ENCODE results near the gene WNT10A. TPM values are rescaled to one million over a fixed set of nuclear protein-coding genes. Genes with fewer than 3 reads are reported as not detected.
A peak's percentile ranks its signal among the peaks of the same experiment; 100 is the strongest.

WNT10A gene
- total RNA-seq, 2 experiments from 2014 or later = 0.10 TPM

DNA sequence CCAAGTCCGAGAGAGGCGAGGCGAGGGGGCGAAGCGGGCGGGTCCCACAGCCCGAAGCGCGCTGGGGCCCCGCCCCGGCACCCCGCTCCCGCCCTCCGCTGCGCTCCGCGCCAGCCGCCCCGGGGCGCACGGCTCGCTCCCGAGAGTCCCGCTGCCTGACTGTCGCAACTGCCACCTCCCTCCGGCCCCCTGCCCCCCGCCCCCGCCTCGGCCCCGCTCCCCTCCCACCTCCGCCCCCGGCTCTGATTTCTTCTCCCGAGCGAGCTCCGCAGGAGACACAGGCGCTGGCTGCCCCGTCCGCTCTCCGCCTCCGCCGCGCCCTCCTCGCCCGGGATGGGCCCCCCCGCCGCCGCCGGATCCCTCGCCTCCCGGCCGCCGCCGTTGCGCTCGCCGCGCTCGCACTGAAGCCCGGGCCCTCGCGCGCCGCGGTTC lies 21.1 kb upstream of the WNT10A start, which contains the start of gene WNT6:
TSS of gene WNT6 (plus strand) at position 250 of the 432 bp plus-strand sequence. CDS start 233 bp downstream, outside the sequence.
- Mint-ChIP-seq H3K27ac (no peak within 1 kb of the TSS), H3K27me3 (peaks cover 85% of the 10 kb centered on the region), H3K36me3 (ENCODE audit: low read depth) (peaks cover 3% of the 10 kb centered on the region), H3K9me3 (no peaks in the 10 kb centered on the region), H3K4me3 (peak within 1 kb of the TSS; percentile 32), H3K4me1 (peaks cover 12% of the 10 kb centered on the region)
- no peak for DNase-seq
- ChIA-PET POLR2A (no interaction called here), CTCF (interaction anchor here (1.2 to 3.1 kb wide), 3 partner anchors 11 to 38 kb away, joined by 3 to 21 read pairs (median 12); no protein-coding TSS in a partner anchor)

DNA sequence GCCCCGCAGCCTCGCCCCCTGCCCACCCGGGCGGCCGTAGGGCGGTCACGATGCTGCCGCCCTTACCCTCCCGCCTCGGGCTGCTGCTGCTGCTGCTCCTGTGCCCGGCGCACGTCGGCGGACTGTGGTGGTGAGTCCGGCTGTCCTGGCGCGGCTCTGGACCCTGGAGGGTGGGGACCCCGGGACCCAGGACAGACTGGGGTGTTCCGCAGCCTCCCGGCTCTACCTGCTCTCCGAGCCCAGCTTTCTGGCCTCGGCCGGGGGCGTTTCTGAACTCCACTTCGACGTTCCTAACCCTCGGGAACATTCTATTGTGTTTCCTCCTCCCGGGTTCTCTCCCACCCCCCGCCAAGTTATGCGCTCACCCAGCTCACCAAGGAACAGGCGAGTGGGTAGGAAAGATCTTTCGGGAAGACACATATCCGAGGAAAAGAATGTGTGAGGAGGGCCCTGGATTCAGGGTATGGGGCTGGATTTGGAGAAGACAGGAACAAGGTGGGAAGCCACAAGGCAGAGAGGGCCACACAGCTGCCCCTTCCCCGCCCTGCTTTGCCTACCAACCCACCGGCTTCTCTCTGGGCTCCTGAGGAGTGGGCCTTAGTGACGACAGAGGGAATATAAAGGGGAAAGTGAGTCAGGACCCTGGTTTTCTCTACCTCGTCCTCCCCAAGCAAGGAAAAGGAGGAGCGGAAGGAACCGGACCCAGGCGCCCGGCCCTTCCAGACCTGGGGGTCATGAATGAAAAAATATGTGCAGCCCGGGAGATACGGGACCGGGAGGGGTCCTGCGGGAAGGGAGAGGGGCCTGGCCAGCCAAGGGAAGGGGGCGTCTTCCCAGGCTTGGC lies 20.4 kb upstream of the WNT10A start:
- peaks cover 79% of the 10 kb centered on the region for H3K27me3 Mint-ChIP-seq
- peak overlapping the region; percentile 32 for H3K4me3 Mint-ChIP-seq
- POLR2A ChIA-PET = no interaction called here

DNA sequence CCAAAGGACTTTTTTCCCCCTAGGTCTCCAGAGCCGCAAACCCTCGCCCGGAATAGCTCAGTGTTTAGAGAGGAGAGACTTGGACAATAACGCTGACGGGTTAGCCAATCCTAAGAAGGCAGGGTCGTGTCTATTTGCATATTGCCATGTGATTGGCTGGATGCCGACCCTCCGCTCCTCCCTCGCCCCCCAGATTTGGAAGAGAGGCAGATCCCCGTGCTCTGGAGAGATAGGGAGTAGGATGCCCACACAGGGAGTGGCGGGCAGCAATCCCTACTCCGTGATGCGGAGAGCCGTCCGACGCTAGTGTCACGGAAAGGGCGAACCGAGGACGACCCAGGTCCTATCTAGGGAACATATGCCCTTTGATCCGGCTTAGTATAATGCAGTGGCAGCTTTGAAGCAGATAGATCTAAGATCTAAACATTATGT lies 19.7 kb upstream of the WNT10A start:
- Mint-ChIP-seq H3K27me3 (peaks cover 72% of the 10 kb centered on the region), H3K9me3 (no peaks in the 10 kb centered on the region), H3K4me1 (peaks cover 12% of the 10 kb centered on the region), H3K4me3 (no peak overlapping the region), H3K36me3 (ENCODE audit: low read depth) (peaks cover 2% of the 10 kb centered on the region), H3K27ac (no peak overlapping the region)
- ChIA-PET CTCF (interaction anchor here (1.0 to 1.2 kb wide), 3 partner anchors 15 to 119 kb away, joined by 3 read pairs; no protein-coding TSS in a partner anchor), POLR2A (no interaction called here)
- no peak for DNase-seq

More for the DNA sequence above, 20.4 kb upstream of the WNT10A start:
- Mint-ChIP-seq H3K4me1 (peaks cover 12% of the 10 kb centered on the region), H3K27ac (no peak overlapping the region), H3K9me3 (no peaks in the 10 kb centered on the region), H3K36me3 (ENCODE audit: low read depth) (peaks cover 3% of the 10 kb centered on the region)
- CTCF ChIA-PET = interaction anchor here (1.0 to 3.1 kb wide), 5 partner anchors 12 to 120 kb away, joined by 3 to 21 read pairs (median 3); no protein-coding TSS in a partner anchor
- no peak for DNase-seq

DNA sequence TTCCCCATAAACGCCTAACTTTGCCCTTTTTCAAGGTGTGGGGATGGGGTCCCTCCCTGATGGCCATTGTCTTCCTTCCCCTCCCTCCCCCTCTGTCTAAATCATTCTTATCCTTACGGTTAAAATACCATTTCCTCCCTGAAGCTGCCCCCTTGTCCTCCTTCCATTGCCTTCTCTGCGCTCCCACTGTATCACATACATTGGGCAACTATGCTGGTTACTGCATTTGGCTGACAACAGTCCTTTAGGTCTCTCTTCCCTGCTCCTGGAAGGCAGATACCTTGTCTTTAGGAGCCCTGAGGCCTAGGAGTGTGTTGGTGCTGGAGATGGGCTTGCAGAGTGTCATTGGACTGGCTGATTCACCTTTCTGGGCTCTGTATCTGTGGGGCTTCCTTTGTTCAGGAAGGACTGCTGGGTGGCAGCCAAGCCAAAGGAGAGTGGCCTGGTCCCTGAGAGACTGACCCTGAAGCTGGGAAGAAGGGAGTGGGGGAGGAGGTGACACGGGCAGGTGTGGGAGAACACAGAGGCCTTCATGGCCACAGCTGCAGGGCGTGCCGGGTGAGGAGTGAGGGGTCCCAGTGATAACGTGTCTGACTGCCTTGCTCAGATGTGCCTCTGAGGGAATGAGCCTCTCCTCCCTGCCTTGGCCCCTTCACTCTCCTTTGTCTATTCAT lies 18.9 kb upstream of the WNT10A start:
- H3K27me3 Mint-ChIP-seq = peaks cover 71% of the 10 kb centered on the region
- ChIA-PET POLR2A (no interaction called here), CTCF (interaction anchor here (3.3 kb wide), 1 partner anchor 15 kb away, joined by 11 read pairs; no protein-coding TSS in a partner anchor)
- H3K4me3 Mint-ChIP-seq = no peak overlapping the region
- no peaks in the 10 kb centered on the region for H3K9me3 Mint-ChIP-seq
- H3K36me3 Mint-ChIP-seq (ENCODE audit: low read depth) = no peaks in the 10 kb centered on the region
- DNase-seq = no peak
- H3K4me1 Mint-ChIP-seq = peaks cover 12% of the 10 kb centered on the region
- H3K27ac Mint-ChIP-seq = no peak overlapping the region

DNA sequence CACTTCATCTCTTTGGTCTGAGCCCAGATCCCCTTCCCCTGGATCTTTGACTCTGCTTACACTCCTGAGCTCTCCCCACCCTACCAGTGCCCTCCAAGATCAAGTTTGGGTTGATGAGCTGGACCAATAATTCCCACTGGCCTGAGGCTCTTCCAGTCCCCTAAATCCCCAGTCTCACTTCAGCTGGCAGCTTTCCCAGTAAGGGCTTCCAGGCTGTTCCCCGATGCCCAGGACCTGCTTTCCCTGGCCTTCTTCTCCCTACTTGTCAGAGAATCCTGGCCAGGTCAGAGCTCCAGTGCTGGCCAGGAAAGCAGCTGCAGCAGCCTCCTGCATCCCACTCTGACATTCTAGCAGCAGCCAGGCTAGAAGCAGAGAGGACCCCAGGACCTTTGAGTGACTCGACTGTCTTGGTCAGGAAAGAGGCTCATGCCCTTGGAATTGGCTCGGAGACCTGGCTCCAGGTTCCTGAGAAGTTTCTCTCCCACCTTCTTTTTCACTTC lies 17.6 kb upstream of the WNT10A start:
- peaks cover 12% of the 10 kb centered on the region for H3K4me1 Mint-ChIP-seq
- H3K27me3 Mint-ChIP-seq = peaks cover 65% of the 10 kb centered on the region
- no peak overlapping the region for H3K27ac Mint-ChIP-seq
- no peaks in the 10 kb centered on the region for H3K36me3 Mint-ChIP-seq (ENCODE audit: low read depth)
- H3K4me3 Mint-ChIP-seq = no peak overlapping the region
- POLR2A ChIA-PET = no interaction called here
- CTCF ChIA-PET = interaction anchor here (0.8 to 3.3 kb wide), 5 partner anchors 9 to 432 kb away, joined by 3 to 11 read pairs (median 5); no protein-coding TSS in a partner anchor
- no peak for DNase-seq
- no peaks in the 10 kb centered on the region for H3K9me3 Mint-ChIP-seq

DNA sequence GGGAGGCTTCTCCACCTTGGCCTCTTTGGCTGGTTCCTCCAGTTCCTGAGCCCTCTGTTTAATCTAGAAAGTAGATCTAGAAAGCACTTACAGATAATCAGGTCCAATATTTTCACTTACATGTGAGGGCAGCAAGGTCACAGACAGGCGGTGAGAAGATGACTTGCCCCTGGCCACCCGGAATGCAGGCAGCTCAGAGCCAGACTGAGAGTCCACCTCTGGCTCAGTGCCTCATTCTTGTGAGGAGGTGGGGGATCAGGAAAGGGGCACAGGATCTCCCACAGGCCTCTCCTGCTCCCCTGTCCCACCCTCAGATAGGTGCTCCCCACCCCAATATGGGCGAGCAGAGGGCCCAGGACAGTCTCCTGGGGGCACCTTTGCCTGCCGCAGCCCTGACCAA lies 15.3 kb upstream of the WNT10A start:
- Mint-ChIP-seq H3K9me3 (no peaks in the 10 kb centered on the region), H3K36me3 (ENCODE audit: low read depth) (no peaks in the 10 kb centered on the region), H3K4me1 (peaks cover 5% of the 10 kb centered on the region), H3K27me3 (peaks cover 68% of the 10 kb centered on the region), H3K4me3 (no peak overlapping the region), H3K27ac (no peak overlapping the region)
- no peak for DNase-seq
- ChIA-PET CTCF (interaction anchor here (1.1 kb wide), 1 partner anchor 15 kb away, joined by 3 read pairs; no protein-coding TSS in a partner anchor), POLR2A (no interaction called here)

DNA sequence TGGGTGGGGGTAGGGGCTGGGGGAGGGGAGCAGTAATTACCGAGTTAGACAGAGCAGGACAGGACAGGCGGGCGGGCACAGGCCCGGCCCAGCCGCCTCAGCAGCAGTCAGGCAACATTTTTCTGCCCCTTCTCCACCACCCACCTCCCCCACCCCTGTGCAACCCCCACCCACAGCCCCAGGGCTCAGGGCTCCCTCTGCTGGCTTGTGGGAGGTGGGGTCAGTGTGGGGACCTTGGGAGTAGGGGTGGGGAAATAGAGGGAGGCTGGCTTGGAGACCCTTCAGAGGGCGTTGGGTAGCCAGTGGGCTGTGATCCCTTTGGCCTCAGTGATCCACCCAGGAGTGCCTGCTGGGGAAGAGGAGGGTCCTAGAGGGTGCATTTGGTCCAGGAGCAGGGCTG lies 14.7 kb upstream of the WNT10A start:
- Mint-ChIP-seq H3K9me3 (no peaks in the 10 kb centered on the region), H3K4me3 (no peak overlapping the region), H3K27me3 (peaks cover 68% of the 10 kb centered on the region), H3K4me1 (peaks cover 3% of the 10 kb centered on the region), H3K36me3 (ENCODE audit: low read depth) (no peaks in the 10 kb centered on the region), H3K27ac (no peak overlapping the region)
- ChIA-PET POLR2A (no interaction called here), CTCF (interaction anchor here (1.0 kb wide), 1 partner anchor 32 kb away, joined by 3 read pairs; no protein-coding TSS in a partner anchor)
- DNase-seq = no peak

DNA sequence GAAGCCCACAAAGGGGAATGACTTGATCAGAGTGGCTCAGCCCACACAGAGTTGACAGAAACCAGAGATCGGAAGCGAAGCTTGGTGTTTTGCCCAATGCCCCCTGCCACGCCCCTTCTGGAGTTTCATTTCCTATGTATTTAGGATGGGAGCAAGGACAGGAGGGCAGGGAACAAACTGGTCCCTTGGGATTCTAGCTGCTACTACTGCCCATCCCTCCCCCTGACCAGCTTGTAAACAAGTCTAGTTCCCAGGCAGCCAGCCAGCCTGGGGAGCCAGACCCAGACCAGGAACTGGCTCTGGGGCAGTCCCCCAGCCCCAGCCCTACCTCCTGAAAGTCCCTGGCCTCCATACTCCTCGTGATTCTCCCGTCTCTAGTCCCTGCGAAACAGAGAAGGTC lies 12.8 kb upstream of the WNT10A start:
- CTCF ChIA-PET = interaction anchor here (0.9 to 27.4 kb wide), 4 partner anchors 9 to 127 kb away, joined by 3 to 669 read pairs (median 6); no protein-coding TSS in a partner anchor
- Mint-ChIP-seq H3K9me3 (no peaks in the 10 kb centered on the region), H3K4me3 (no peak overlapping the region), H3K36me3 (ENCODE audit: low read depth) (no peaks in the 10 kb centered on the region), H3K27me3 (peaks cover 68% of the 10 kb centered on the region), H3K27ac (no peak overlapping the region), H3K4me1 (peaks cover 7% of the 10 kb centered on the region)
- POLR2A ChIA-PET = no interaction called here
- no peak for DNase-seq

DNA sequence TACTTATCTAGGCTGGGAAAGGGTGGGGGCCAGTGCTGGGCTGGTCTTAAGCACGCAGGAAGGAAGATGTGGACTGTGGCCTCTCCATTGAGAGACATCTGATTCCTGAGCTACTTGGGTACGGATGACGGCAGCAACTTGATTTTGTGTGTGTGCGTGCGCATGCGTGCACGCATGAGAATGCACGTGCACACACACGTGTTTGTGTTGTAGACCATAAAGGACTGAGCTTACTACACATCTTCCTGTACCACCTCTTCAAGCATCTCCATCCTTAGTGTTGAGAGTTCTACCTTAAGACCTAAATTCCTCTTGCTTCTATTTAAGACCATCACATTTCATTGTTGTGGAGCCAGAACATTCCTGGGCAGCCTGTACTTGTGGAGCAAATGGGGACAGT lies 11.6 kb upstream of the WNT10A start:
- H3K4me1 Mint-ChIP-seq = peaks cover 11% of the 10 kb centered on the region
- H3K4me3 Mint-ChIP-seq = no peak overlapping the region
- no peak for DNase-seq
- H3K36me3 Mint-ChIP-seq (ENCODE audit: low read depth) = no peaks in the 10 kb centered on the region
- peaks cover 62% of the 10 kb centered on the region for H3K27me3 Mint-ChIP-seq
- ChIA-PET POLR2A (no interaction called here), CTCF (interaction anchor here (1.0 to 27.4 kb wide), 5 partner anchors 12 to 126 kb away, joined by 3 to 669 read pairs (median 6); partner anchors contain the start of gene WNT10A)
- H3K27ac Mint-ChIP-seq = no peak overlapping the region
- no peaks in the 10 kb centered on the region for H3K9me3 Mint-ChIP-seq

DNA sequence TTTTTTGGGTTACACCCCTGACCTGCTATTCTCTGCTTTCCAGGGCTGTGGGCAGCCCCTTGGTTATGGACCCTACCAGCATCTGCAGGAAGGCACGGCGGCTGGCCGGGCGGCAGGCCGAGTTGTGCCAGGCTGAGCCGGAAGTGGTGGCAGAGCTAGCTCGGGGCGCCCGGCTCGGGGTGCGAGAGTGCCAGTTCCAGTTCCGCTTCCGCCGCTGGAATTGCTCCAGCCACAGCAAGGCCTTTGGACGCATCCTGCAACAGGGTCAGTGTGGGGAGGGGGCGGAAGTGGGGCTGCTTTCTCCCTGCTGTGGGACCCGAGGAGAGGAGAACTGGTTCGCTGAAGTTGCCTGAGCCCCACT lies 9.7 kb upstream of the WNT10A start:
- ChIA-PET CTCF (interaction anchor here (0.6 to 27.4 kb wide), 2 partner anchors 28 to 298 kb away, joined by 3 to 669 read pairs; no protein-coding TSS in a partner anchor), POLR2A (no interaction called here)
- Mint-ChIP-seq H3K27ac (no peak overlapping the region), H3K4me3 (no peak overlapping the region), H3K9me3 (no peaks in the 10 kb centered on the region), H3K4me1 (peaks cover 11% of the 10 kb centered on the region), H3K36me3 (ENCODE audit: low read depth) (no peaks in the 10 kb centered on the region), H3K27me3 (peaks cover 76% of the 10 kb centered on the region)
- DNase-seq = no peak

DNA sequence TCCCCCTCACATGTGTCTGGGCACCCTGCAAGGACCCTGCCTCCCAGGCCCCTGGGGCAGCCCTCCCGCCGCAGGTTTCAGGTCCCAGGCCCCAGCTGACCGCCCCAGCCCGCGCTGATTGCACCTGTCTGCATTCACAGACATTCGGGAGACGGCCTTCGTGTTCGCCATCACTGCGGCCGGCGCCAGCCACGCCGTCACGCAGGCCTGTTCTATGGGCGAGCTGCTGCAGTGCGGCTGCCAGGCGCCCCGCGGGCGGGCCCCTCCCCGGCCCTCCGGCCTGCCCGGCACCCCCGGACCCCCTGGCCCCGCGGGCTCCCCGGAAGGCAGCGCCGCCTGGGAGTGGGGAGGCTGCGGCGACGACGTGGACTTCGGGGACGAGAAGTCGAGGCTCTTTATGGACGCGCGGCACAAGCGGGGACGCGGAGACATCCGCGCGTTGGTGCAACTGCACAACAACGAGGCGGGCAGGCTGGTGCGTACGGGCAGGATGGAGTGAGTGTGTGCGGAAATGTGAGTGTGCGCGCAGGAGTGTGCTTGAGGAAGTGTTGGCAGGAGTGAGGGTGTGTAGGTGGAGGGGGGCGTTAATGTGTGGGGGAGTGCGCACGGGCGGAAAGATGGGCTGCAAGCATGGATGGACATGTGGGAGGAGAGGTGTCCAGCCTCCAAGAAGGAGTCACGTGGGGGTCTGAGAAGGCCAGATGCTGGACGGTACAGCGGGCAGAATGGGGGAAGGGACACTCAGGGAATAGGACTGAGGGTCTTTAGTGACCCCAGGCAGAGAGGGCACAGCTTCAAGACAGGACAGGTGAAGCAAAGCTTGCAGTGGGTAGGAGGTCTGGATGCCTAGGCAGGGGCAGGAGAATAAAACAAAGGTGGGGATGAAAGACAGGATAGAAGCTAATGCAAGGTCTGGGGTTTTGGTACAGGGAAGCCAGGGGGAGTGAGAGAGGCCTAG lies 9.0 kb upstream of the WNT10A start:
- Mint-ChIP-seq H3K36me3 (ENCODE audit: low read depth) (no peaks in the 10 kb centered on the region), H3K9me3 (no peaks in the 10 kb centered on the region), H3K4me3 (peak overlapping the region; percentile 9), H3K27me3 (peaks cover 75% of the 10 kb centered on the region), H3K4me1 (peaks cover 11% of the 10 kb centered on the region), H3K27ac (no peak overlapping the region)
- POLR2A ChIA-PET = no interaction called here
- CTCF ChIA-PET = interaction anchor here (0.6 to 27.4 kb wide), 4 partner anchors 24 to 298 kb away, joined by 3 to 669 read pairs (median 5); no protein-coding TSS in a partner anchor
- no peak for DNase-seq
